ENCODE data around the gene ITGB8.
"Not testable (repeated sequence)": the region's sequence is repeated elsewhere in the genome, so short reads cannot be mapped to it uniquely, and the experiment has no call there.

The ITGB8 gene

GRCh38 chr7:20383351-20383750 lies 52.7 kb downstream of the ITGB8 start:
- H3K4me1 ChIP-seq (ENCODE audit: control insufficient read depth, insufficient read depth, low read length, poor library complexity, severe bottlenecking), result no peaks in the 10 kb centered on the region
- H3K9me3 ChIP-seq (ENCODE audit: control insufficient read depth, low read length), result no peaks in the 10 kb centered on the region
- no peak overlapping the region for H3K4me3 ChIP-seq (ENCODE audit: extremely low read depth, insufficient read depth, low read length, poor library complexity, severe bottlenecking)
- H3K27ac ChIP-seq (ENCODE audit: low read depth, low read length, severe bottlenecking), result no peak overlapping the region
- peaks cover 10% of the 10 kb centered on the region for H3K36me3 ChIP-seq (ENCODE audit: control insufficient read depth, insufficient read depth, low read length)

- Histone ChIP-seq H3K4me3 (ENCODE audit: extremely low read depth, insufficient read depth, low read length, poor library complexity, severe bottlenecking) (no peak overlapping the region), H3K36me3 (ENCODE audit: control insufficient read depth, insufficient read depth, low read length) (peaks cover 10% of the 10 kb centered on the region), H3K9me3 (ENCODE audit: control insufficient read depth, low read length) (no peaks in the 10 kb centered on the region), H3K27ac (ENCODE audit: low read depth, low read length, severe bottlenecking) (no peak overlapping the region), H3K4me1 (ENCODE audit: control insufficient read depth, insufficient read depth, low read length, poor library complexity, severe bottlenecking) (no peaks in the 10 kb centered on the region)
- no CpG with 5 or more reads among the region's 1 CpG for WGBS, 2 experiments (ENCODE audit: insufficient coverage in 2 of 2)
Measured at GRCh38 chr7:20385126-20385525, 54.4 kb downstream of the ITGB8 start.

GRCh38 chr7:20388084-20388483 lies 57.4 kb downstream of the ITGB8 start:
- no peak overlapping the region for H3K27ac ChIP-seq (ENCODE audit: low read depth, low read length, severe bottlenecking)
- H3K9me3 ChIP-seq (ENCODE audit: control insufficient read depth, low read length), result no peaks in the 10 kb centered on the region
- H3K4me1 ChIP-seq (ENCODE audit: control insufficient read depth, insufficient read depth, low read length, poor library complexity, severe bottlenecking), result no peaks in the 10 kb centered on the region
- WGBS, 2 experiments (ENCODE audit: insufficient coverage in 2 of 2), result 92 to 100% methylated on average over 1 of the region's 1 CpG
- H3K4me3 ChIP-seq (ENCODE audit: extremely low read depth, insufficient read depth, low read length, poor library complexity, severe bottlenecking), result no peak overlapping the region
- H3K36me3 ChIP-seq (ENCODE audit: control insufficient read depth, insufficient read depth, low read length), result no peaks in the 10 kb centered on the region

- H3K9me3 ChIP-seq (ENCODE audit: control insufficient read depth, low read length); H3K4me1 ChIP-seq (ENCODE audit: control insufficient read depth, insufficient read depth, low read length, poor library complexity, severe bottlenecking); H3K4me3 ChIP-seq (ENCODE audit: extremely low read depth, insufficient read depth, low read length, poor library complexity, severe bottlenecking); H3K36me3 ChIP-seq (ENCODE audit: control insufficient read depth, insufficient read depth, low read length); H3K27ac ChIP-seq (ENCODE audit: low read depth, low read length, severe bottlenecking): not testable (repeated sequence)
- 100% methylated on average over 1 of the region's 2 CpGs; no CpG with 5 or more reads in 1 of the 2 experiments for WGBS, 2 experiments (ENCODE audit: insufficient coverage in 2 of 2)
Measured at GRCh38 chr7:20389192-20389591, 58.5 kb downstream of the ITGB8 start.

GRCh38 chr7:20393021-20393610 lies 62.4 kb downstream of the ITGB8 start:
- Histone ChIP-seq H3K4me3 (ENCODE audit: extremely low read depth, insufficient read depth, low read length, poor library complexity, severe bottlenecking) (no peak overlapping the region), H3K27ac (ENCODE audit: low read depth, low read length, severe bottlenecking) (no peak overlapping the region), H3K4me1 (ENCODE audit: control insufficient read depth, insufficient read depth, low read length, poor library complexity, severe bottlenecking) (no peaks in the 10 kb centered on the region), H3K9me3 (ENCODE audit: control insufficient read depth, low read length) (no peaks in the 10 kb centered on the region), H3K36me3 (ENCODE audit: control insufficient read depth, insufficient read depth, low read length) (no peaks in the 10 kb centered on the region)
- WGBS, 2 experiments (ENCODE audit: insufficient coverage in 2 of 2), result 94 to 96% methylated on average over 2 of the region's 2 CpGs

- H3K36me3 ChIP-seq (ENCODE audit: control insufficient read depth, insufficient read depth, low read length), result no peaks in the 10 kb centered on the region
- 91 to 92% methylated on average over 1 of the region's 2 CpGs for WGBS, 2 experiments (ENCODE audit: insufficient coverage in 2 of 2)
Measured at GRCh38 chr7:20393616-20394015, 62.9 kb downstream of the ITGB8 start.

GRCh38 chr7:20394284-20394683 lies 63.6 kb downstream of the ITGB8 start:
- Histone ChIP-seq H3K4me1 (ENCODE audit: control insufficient read depth, insufficient read depth, low read length, poor library complexity, severe bottlenecking) (no peaks in the 10 kb centered on the region), H3K4me3 (ENCODE audit: extremely low read depth, insufficient read depth, low read length, poor library complexity, severe bottlenecking) (no peak overlapping the region), H3K36me3 (ENCODE audit: control insufficient read depth, insufficient read depth, low read length) (no peaks in the 10 kb centered on the region), H3K27ac (ENCODE audit: low read depth, low read length, severe bottlenecking) (no peak overlapping the region), H3K9me3 (ENCODE audit: control insufficient read depth, low read length) (no peaks in the 10 kb centered on the region)
- WGBS, 2 experiments (ENCODE audit: insufficient coverage in 2 of 2), result 80 to 83% methylated on average over 1 of the region's 3 CpGs

More at GRCh38 chr7:20393616-20394015, 62.9 kb downstream of the ITGB8 start:
- H3K27ac ChIP-seq (ENCODE audit: low read depth, low read length, severe bottlenecking), result no peak overlapping the region
- no peaks in the 10 kb centered on the region for H3K9me3 ChIP-seq (ENCODE audit: control insufficient read depth, low read length)
- no peak overlapping the region for H3K4me3 ChIP-seq (ENCODE audit: extremely low read depth, insufficient read depth, low read length, poor library complexity, severe bottlenecking)
- no peaks in the 10 kb centered on the region for H3K4me1 ChIP-seq (ENCODE audit: control insufficient read depth, insufficient read depth, low read length, poor library complexity, severe bottlenecking)

- Histone ChIP-seq H3K36me3 (ENCODE audit: control insufficient read depth, insufficient read depth, low read length) (no peaks in the 10 kb centered on the region), H3K4me1 (ENCODE audit: control insufficient read depth, insufficient read depth, low read length, poor library complexity, severe bottlenecking) (no peaks in the 10 kb centered on the region), H3K27ac (ENCODE audit: low read depth, low read length, severe bottlenecking) (no peak overlapping the region), H3K9me3 (ENCODE audit: control insufficient read depth, low read length) (no peaks in the 10 kb centered on the region), H3K4me3 (ENCODE audit: extremely low read depth, insufficient read depth, low read length, poor library complexity, severe bottlenecking) (no peak overlapping the region)
- 90% methylated on average over 3 of the region's 4 CpGs; no CpG with 5 or more reads in 1 of the 2 experiments for WGBS, 2 experiments (ENCODE audit: insufficient coverage in 2 of 2)
Measured at GRCh38 chr7:20395104-20395503, 64.4 kb downstream of the ITGB8 start.

- Histone ChIP-seq H3K9me3 (ENCODE audit: control insufficient read depth, low read length) (no peaks in the 10 kb centered on the region), H3K36me3 (ENCODE audit: control insufficient read depth, insufficient read depth, low read length) (no peaks in the 10 kb centered on the region), H3K4me3 (ENCODE audit: extremely low read depth, insufficient read depth, low read length, poor library complexity, severe bottlenecking) (no peak overlapping the region), H3K4me1 (ENCODE audit: control insufficient read depth, insufficient read depth, low read length, poor library complexity, severe bottlenecking) (no peaks in the 10 kb centered on the region), H3K27ac (ENCODE audit: low read depth, low read length, severe bottlenecking) (no peak overlapping the region)
- 80% methylated on average over 1 of the region's 2 CpGs; no CpG with 5 or more reads in 1 of the 2 experiments for WGBS, 2 experiments (ENCODE audit: insufficient coverage in 2 of 2)
Measured at GRCh38 chr7:20395511-20395910, 64.8 kb downstream of the ITGB8 start.

GRCh38 chr7:20399521-20399920 lies 68.8 kb downstream of the ITGB8 start:
- no peaks in the 10 kb centered on the region for H3K36me3 ChIP-seq (ENCODE audit: control insufficient read depth, insufficient read depth, low read length)
- no peaks in the 10 kb centered on the region for H3K4me1 ChIP-seq (ENCODE audit: control insufficient read depth, insufficient read depth, low read length, poor library complexity, severe bottlenecking)
- no peaks in the 10 kb centered on the region for H3K9me3 ChIP-seq (ENCODE audit: control insufficient read depth, low read length)
- WGBS, 2 experiments (ENCODE audit: insufficient coverage in 2 of 2), result 88% methylated on average over 1 of the region's 2 CpGs; no CpG with 5 or more reads in 1 of the 2 experiments
- H3K4me3 ChIP-seq (ENCODE audit: extremely low read depth, insufficient read depth, low read length, poor library complexity, severe bottlenecking), result no peak overlapping the region
- H3K27ac ChIP-seq (ENCODE audit: low read depth, low read length, severe bottlenecking), result no peak overlapping the region

GRCh38 chr7:20401861-20402746 lies 71.4 kb downstream of the ITGB8 start:
- no peak overlapping the region for H3K27ac ChIP-seq (ENCODE audit: low read depth, low read length, severe bottlenecking)
- 63 to 88% methylated on average over 1 of the region's 3 CpGs for WGBS, 2 experiments (ENCODE audit: insufficient coverage in 2 of 2)
- no peak overlapping the region for H3K4me3 ChIP-seq (ENCODE audit: extremely low read depth, insufficient read depth, low read length, poor library complexity, severe bottlenecking)
- H3K9me3 ChIP-seq (ENCODE audit: control insufficient read depth, low read length), result no peaks in the 10 kb centered on the region
- no peaks in the 10 kb centered on the region for H3K36me3 ChIP-seq (ENCODE audit: control insufficient read depth, insufficient read depth, low read length)
- H3K4me1 ChIP-seq (ENCODE audit: control insufficient read depth, insufficient read depth, low read length, poor library complexity, severe bottlenecking), result no peaks in the 10 kb centered on the region

Measured in mesodermal cell (in vitro differentiated cells).